ENCODE data around the gene JPH3.

DNA sequence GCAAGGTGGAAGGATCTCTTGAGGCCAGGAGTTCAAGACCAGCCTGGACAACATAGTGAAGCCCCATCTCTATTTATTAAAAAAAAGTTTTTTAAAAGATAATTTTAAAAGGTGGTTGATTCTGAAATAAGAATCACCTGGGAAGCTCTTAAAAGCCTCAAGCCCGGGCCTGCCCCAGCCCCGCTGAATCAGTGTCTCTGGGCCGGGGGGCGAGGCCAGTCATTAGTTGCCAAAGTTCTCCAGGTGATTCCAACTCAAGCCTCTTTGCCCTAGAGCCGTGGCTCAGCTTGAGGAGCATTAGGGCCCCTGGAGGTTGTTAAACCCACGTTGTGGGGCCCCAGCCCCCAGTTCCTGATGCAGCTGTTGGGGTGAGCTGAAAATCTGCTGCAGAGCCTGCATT lies 24.6 kb downstream of the JPH3 start:
- TF ChIP-seq CTCF (IDR thresholded peaks at IDR 0.05) (no peak), POLR2A (IDR thresholded peaks at IDR 0.05) (no peak)
